Amygdala (tissue), 56 donors: ENCODE data around the gene ST6GALNAC4.
A peak's percentile ranks its signal among the peaks of the same experiment; 100 is the strongest.

Experiments
- DNase-seq, 56 donors: peaks; one replicate each; lab custom pipeline; 2025; lab: John Stamatoyannopoulos, UW

ST6GALNAC4 gene

GRCh38 chr9:127947841-127948710 is 31.2 kb upstream of the ST6GALNAC4 start:
- DNase-seq: no peak

GRCh38 chr9:127946728-127947127 is 29.9 kb upstream of the ST6GALNAC4 start:
- peak in 1 of 56 donors; percentile 52 for DNase-seq

- DNase-seq: peak in 4 of 56 donors; percentile 26 to 36 (median 30)
Measured at GRCh38 chr9:127945942-127946341, 29.1 kb upstream of the ST6GALNAC4 start.

- DNase-seq: no peak
Measured at GRCh38 chr9:127945338-127945737, 28.5 kb upstream of the ST6GALNAC4 start.

- DNase-seq: no peak
Measured at GRCh38 chr9:127944586-127945218, 27.9 kb upstream of the ST6GALNAC4 start.

GRCh38 chr9:127943731-127944144 is 26.9 kb upstream of the ST6GALNAC4 start:
- DNase-seq: peak in 53 of 56 donors; percentile 30 to 92 (median 81)

GRCh38 chr9:127943011-127943662 is 26.3 kb upstream of the ST6GALNAC4 start:
- DNase-seq: peak in 1 of 56 donors; percentile 28

GRCh38 chr9:127942216-127943010 is 25.6 kb upstream of the ST6GALNAC4 start:
- peak in 36 of 56 donors; percentile 22 to 72 (median 49) for DNase-seq

GRCh38 chr9:127941961-127942215 is 25.0 kb upstream of the ST6GALNAC4 start:
- DNase-seq: peak in 1 of 56 donors; percentile 21

- no peak for DNase-seq
Measured at GRCh38 chr9:127941062-127941960, 24.5 kb upstream of the ST6GALNAC4 start.

GRCh38 chr9:127940593-127940992 is 23.8 kb upstream of the ST6GALNAC4 start:
- no peak for DNase-seq

- DNase-seq: peak in 1 of 56 donors; percentile 32
Measured at GRCh38 chr9:127938298-127938690, 21.5 kb upstream of the ST6GALNAC4 start.

- DNase-seq: peak in 52 of 56 donors; percentile 24 to 86 (median 62)
Measured at GRCh38 chr9:127937388-127938297, 20.8 kb upstream of the ST6GALNAC4 start, which contains the start of gene DPM2. Gene DPM2, minus strand, starts transcription at chr9:127937854. Its CDS starts 34 bp downstream, at chr9:127937820.

GRCh38 chr9:127937056-127937387 is 20.2 kb upstream of the ST6GALNAC4 start:
- DNase-seq: no peak

GRCh38 chr9:127936347-127936852 is 19.6 kb upstream of the ST6GALNAC4 start:
- no peak for DNase-seq

- no peak for DNase-seq
Measured at GRCh38 chr9:127935765-127936221, 19.0 kb upstream of the ST6GALNAC4 start.

- no peak for DNase-seq
Measured at GRCh38 chr9:127934986-127935385, 18.1 kb upstream of the ST6GALNAC4 start.

- DNase-seq: no peak
Measured at GRCh38 chr9:127934248-127934647, 17.4 kb upstream of the ST6GALNAC4 start.
